Mesothelial cell of epicardium (in vitro differentiated cells): ENCODE results near the gene INSIG1. TPM values are rescaled to one million over a fixed set of nuclear protein-coding genes. Genes with fewer than 3 reads are reported as not detected.

Experiments used
- DNase-seq, 2 experiments: peaks; one replicate each; pipeline ENCODE4 v3.0.0; 2021; ENCODE audit warnings: low spot score in 2 of 2; ENCODE audit not compliant: unreplicated experiment in 2 of 2
- H3K27ac Mint-ChIP-seq: 2 replicates; pipeline ENCODE4 v1.8.0; 2021; ENCODE audit warnings: mixed read lengths
- H3K27me3 Mint-ChIP-seq: 2 replicates; pipeline ENCODE4 v1.8.0; 2021; ENCODE audit warnings: low read depth, mixed read lengths
- H3K36me3 Mint-ChIP-seq: 2 replicates; pipeline ENCODE4 v1.8.0; 2021; ENCODE audit warnings: mixed read lengths
- H3K4me1 Mint-ChIP-seq: 2 replicates; pipeline ENCODE4 v1.8.0; 2021; ENCODE audit warnings: mixed read lengths
- H3K4me3 Mint-ChIP-seq: 2 replicates; pipeline ENCODE4 v1.8.0; 2021; ENCODE audit warnings: mild to moderate bottlenecking, moderate library complexity, mixed read lengths
- H3K9me3 Mint-ChIP-seq: 2 replicates; pipeline ENCODE4 v1.8.0; 2021; ENCODE audit warnings: mixed read lengths
- total RNA-seq: library from RNA; stranded (reverse); gene quantifications from 3 replicates; pipeline ENCODE4 v1.2.1, GENCODE V29; 2021
- TF ChIP-seq, protein P1 (sequence below): fragments of 200-600 bp; sonication (generic); IDR thresholded peaks from one replicate; pipeline ENCODE4 v1.5.0; 2021; ENCODE audit warnings: antibody characterized with exemption; ENCODE audit not compliant: unreplicated experiment

INSIG1 gene
- total RNA-seq, 1 donor from 2014 or later, result 38.2 TPM

DNA sequence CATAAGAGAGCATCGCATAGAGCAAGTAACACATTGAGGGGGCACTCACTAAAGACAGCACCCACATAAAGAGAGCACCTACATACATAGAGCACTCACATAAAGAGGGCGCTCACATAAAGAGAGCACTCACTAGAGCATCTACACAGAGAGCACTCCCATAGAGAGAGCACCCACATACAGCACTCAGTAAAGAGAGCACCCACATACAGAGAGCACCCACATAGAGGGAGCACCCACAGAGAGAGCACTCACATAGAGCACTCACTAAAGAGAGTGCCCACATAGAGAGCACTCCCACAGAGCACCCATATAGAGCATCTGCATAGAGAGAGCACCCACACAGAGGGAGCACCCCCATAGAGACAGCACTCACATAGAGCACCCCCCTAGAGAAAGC is 47.8 kb downstream of the INSIG1 start:
- DNase-seq, result no peak
- TF ChIP-seq, protein P1, sequence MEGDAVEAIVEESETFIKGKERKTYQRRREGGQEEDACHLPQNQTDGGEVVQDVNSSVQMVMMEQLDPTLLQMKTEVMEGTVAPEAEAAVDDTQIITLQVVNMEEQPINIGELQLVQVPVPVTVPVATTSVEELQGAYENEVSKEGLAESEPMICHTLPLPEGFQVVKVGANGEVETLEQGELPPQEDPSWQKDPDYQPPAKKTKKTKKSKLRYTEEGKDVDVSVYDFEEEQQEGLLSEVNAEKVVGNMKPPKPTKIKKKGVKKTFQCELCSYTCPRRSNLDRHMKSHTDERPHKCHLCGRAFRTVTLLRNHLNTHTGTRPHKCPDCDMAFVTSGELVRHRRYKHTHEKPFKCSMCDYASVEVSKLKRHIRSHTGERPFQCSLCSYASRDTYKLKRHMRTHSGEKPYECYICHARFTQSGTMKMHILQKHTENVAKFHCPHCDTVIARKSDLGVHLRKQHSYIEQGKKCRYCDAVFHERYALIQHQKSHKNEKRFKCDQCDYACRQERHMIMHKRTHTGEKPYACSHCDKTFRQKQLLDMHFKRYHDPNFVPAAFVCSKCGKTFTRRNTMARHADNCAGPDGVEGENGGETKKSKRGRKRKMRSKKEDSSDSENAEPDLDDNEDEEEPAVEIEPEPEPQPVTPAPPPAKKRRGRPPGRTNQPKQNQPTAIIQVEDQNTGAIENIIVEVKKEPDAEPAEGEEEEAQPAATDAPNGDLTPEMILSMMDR, result no peak
- peaks cover 2% of the 10 kb centered on the region for H3K4me1 Mint-ChIP-seq
- no peak overlapping the region for H3K4me3 Mint-ChIP-seq
- peaks cover 13% of the 10 kb centered on the region for H3K27me3 Mint-ChIP-seq
- no peaks in the 10 kb centered on the region for H3K9me3 Mint-ChIP-seq
- no peaks in the 10 kb centered on the region for H3K36me3 Mint-ChIP-seq
- no peak overlapping the region for H3K27ac Mint-ChIP-seq

DNA sequence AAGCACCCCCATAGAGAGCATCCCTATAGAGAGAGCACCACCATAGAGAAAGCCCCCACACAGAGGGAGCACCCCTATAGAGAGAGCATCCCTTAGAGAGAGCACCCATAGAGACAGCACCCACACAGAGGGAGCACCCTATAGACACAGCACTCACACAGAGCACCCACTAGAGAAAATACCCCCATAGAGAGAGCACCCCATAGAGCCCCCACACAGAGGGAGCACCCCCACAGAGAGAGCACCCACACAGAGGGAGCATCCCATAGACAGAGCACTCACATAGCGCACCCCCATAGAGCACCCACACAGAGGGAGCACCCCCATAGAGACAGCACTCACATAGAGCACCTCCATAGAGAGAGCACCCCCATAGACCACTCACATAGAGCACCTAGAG is 48.6 kb downstream of the INSIG1 start:
- no peak for DNase-seq
- TF ChIP-seq, protein P1, result no peak
- H3K36me3 Mint-ChIP-seq, result no peaks in the 10 kb centered on the region
- H3K4me3 Mint-ChIP-seq, result no peak overlapping the region
- peaks cover 20% of the 10 kb centered on the region for H3K27me3 Mint-ChIP-seq
- no peak overlapping the region for H3K27ac Mint-ChIP-seq
- peaks cover 2% of the 10 kb centered on the region for H3K4me1 Mint-ChIP-seq
- no peaks in the 10 kb centered on the region for H3K9me3 Mint-ChIP-seq

- peaks cover 33% of the 10 kb centered on the region for H3K27me3 Mint-ChIP-seq
- no peak overlapping the region for H3K4me3 Mint-ChIP-seq
- no peaks in the 10 kb centered on the region for H3K36me3 Mint-ChIP-seq
- no peak overlapping the region for H3K27ac Mint-ChIP-seq
- peaks cover 2% of the 10 kb centered on the region for H3K4me1 Mint-ChIP-seq
- H3K9me3 Mint-ChIP-seq, result no peaks in the 10 kb centered on the region
- TF ChIP-seq, protein P1, result no peak
- DNase-seq, result no peak
Measured at GRCh38 chr7:155348806-155349205, 51.1 kb downstream of the INSIG1 start.

GRCh38 chr7:155349601-155350331 is 52.1 kb downstream of the INSIG1 start:
- Mint-ChIP-seq H3K27me3 (peaks cover 43% of the 10 kb centered on the region), H3K4me1 (peaks cover 2% of the 10 kb centered on the region), H3K4me3 (no peak overlapping the region), H3K9me3 (no peaks in the 10 kb centered on the region), H3K36me3 (no peaks in the 10 kb centered on the region), H3K27ac (no peak overlapping the region)
- TF ChIP-seq, protein P1, result no peak
- no peak for DNase-seq

DNA sequence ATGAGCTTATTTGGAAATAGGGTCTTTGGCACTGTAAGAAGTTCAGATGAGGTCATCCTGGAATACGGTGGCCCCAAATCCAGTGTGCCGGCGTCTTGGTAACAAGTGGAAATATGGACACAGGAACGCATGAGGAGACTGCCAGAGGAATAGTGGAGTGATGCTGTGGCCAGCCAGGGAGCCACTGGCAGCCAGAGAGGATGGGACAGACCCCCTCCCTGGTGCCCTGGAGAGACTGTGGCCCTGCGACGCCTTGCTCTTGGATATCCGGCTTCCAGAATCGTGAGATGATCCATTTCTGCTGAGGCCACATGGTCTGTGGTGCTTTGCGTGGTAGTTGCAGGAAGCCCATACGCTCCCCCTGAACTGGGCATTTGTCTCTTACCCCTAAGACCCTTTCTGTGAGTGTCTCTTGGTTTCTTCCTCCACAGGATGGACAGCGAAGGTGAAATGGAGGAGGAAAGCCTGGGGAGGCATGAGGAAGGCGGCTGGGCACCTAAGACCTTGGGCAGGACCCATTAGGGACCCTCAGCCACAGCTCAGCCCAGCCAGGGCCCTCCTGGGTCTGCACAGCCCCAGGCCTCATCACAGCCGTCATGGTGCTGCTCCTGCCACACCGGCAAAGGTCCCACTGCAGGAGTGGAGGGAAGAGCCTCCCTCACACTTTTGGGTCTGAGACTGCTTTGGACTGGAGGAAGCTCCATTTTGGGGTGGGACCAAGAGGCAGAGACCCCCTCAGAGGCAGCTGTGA is 53.6 kb downstream of the INSIG1 start:
- peaks cover 56% of the 10 kb centered on the region for H3K27me3 Mint-ChIP-seq
- no peak overlapping the region for H3K4me3 Mint-ChIP-seq
- no peak overlapping the region for H3K27ac Mint-ChIP-seq
- H3K4me1 Mint-ChIP-seq, result no peaks in the 10 kb centered on the region
- H3K36me3 Mint-ChIP-seq, result no peaks in the 10 kb centered on the region
- DNase-seq, result no peak
- TF ChIP-seq, protein P1, result no peak
- no peaks in the 10 kb centered on the region for H3K9me3 Mint-ChIP-seq
